T-helper 22 cell (primary cell): ENCODE data around the gene TNFRSF8.
"Not testable (repeated sequence)": the region's sequence is repeated elsewhere in the genome, so short reads cannot be mapped to it uniquely, and the experiment has no call there.

Experiments used
- DNase-seq: peaks from one replicate; pipeline ENCODE4 v3.0.0-alpha.2; 2020; ENCODE audit warnings: low read depth

Gene TNFRSF8

DNA sequence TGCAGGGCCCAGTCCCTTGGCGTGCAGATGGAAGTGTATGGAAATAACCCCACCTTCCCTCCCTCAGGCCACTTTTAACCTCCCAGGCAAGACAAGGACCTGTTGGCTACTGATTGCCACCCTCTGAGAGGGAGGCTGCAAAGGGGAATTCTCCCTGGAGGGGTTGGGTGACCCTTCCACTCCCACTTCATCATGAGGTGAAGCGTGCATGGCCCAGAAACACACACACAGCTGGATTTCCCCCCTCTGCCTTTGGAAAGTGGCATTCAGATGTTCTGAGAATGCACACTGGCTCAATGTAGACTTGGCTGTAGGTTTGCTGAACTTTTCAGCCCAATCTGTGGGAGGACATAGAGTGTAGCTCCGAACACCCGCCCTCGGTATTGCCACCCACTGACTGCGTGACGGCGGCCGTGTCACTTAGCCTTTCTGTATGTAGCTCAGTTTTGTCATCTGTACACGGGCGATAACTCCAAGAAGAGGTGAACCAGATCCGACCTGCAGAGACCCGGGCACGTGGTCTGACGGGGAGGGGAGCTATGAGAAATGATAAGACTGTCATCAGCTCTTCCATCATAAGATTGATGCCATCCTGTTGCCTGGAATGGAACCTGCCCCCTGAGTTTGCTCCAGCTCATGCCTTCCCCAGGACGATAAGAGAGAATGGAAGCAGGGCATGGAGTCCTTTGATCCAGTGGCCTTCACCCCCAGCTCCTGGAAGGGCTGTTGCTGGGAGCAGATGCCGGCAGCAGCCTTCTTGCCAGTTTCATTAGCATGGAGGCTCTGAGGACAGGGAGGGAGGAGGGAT, 24.5 kb upstream of the TNFRSF8 start:
- no peak for DNase-seq

DNA sequence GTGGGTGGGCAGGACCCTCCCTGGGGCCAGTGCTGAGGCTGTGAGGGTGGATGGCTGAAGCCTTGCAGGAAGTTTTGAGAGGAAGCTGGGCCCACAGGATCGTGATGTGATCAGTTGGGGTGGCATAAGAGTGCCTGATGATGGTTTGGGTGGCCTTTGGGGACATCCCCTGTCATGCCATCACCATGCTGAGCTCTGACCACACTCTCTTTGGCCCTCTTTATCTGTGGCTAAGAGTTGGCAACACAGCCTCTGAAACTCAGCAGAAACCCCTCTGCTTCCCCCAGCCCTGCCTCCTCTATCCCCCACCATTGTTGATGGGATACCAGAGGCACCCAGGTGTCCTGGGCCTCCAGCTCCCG, 24.0 kb upstream of the TNFRSF8 start:
- no peak for DNase-seq

DNA sequence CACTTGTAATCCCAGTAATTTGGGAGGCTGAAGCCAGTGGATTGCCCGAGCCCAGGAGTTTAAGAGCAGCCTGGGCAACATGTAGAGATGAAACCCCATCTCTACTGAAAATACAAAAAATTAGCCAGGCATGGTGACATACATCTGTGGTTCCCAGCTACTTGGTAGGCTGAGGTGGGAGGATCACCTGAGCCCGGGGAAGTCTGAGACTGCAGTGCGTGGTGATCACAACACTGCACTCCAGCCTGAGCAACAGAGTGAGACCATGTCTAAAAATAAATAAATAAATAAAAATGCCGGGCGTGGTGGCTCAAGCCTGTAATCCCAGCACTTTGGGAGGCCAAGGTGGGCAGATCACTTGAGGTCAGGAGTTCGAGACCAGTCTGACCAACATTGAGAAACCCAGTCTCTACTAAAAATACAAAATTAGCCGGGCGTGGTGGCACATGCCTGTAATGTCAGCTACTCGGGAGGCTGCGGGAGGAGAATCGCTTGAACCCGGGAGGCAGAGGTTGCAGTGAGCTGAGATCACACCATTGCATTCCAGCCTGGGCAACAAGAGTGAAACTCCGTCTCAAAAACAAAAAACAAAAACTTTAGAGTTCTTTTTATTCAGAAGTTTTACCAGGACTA, 23.2 kb upstream of the TNFRSF8 start:
- DNase-seq, result not testable (repeated sequence)

DNA sequence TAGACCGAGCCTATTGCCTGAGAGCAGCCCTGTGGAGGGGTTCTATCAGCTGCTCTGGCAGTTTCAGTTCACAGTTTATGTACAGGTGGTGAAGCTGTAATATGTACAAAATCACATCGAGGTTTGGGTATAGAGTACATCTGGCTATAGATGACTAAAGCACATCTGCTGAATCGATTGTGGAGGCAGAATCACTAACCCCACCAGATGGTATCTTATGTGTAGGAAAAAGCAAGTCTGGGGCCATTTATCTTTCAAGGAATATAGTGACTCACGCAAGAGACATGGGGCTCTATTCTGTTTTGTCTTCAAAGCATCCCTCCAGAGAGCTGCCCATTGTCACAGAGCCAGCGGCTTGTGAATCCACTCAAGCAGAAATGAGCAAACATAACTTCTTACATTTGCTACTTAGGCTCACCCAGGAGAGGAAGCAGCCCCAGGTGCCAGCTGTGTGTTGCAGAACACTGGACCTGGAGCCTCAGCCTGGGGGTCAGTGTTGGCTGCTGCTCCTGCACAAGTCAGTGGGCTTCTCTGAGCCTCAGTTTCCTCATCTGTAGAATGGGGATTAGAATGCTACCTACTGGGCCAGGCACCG, 22.5 kb upstream of the TNFRSF8 start:
- no peak for DNase-seq

DNA sequence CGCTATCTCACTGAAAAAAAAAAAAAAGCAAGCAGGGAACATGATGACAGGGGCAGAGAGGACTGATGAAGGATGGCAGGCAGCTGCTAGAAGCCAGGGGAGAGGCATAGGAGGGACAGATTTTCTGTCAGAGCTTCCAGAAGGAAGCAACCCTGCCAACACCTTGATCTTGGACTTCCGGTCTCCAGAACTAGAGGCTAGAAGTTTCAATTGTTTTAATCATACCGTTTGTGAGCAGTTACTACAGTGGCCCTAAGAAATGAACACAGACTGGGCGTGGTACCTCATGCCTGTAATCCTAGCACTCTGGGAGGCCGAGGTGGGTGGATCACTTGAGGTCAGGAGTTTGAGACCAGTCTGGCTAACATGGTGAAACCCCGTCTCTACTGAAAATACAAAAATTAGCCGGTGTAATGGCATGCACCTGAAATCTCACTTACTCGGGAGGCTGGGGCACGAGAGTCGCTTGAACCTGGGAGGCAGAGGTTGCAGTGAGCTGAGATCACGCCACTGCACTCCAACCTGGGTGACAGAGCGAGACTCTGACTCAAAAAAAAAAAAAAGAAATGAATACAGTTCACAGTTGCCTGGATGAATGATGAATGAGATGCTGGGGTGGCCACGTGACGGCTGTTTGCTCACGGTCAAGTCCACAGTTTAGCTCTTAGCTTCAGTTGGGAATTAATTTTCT, 18.8 kb upstream of the TNFRSF8 start:
- not testable (repeated sequence) for DNase-seq

DNA sequence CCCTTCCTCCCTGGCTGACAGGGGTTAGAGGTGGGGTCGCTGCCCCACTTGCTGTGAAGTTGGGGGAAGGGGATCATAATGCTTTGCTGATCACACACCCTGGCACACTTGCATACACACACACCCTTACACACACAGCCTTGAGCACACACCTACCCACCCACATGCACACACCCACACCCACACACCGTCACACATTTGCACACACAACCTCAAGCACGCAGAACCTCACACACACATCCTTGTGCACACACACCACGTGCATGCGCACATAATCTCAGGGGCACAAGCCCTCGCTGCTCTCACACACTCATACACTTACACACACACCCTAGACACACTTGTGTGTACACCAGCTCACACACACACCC, 16.4 kb upstream of the TNFRSF8 start:
- DNase-seq, result no peak

DNA sequence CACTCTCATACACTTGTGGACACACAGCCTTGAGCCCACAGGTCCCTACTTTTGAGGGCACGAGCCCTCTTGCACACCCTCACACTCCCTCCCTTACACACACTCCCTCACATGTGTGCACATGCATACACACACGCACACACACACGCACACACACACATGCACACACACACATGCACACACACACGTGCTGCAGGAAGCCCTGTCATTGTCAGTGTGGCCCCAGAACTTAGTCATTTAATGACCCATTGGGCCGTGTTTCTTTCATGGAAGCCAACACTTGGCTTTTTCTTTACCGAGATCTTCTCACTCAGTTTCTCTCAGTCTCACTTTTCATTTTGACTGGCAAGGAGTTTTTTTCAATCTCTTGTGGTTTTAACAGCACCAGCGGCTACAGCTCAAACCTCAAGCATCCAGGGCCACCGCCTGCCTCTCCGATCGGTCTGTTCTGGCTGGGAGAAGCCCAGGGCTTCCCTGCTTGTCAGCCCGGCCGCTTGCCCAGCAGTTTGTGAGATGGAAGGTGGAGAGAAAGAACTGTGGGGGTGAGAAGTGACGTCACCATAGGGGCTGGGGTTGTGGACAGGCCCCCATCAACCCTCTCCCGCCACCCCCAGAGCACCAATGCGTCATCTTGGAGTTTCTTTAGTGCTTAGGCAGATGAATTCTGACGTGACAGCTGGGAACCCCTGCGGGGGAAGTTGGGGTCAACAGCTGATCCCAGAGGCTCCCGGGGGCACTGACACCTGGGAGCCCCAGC, 15.8 kb upstream of the TNFRSF8 start:
- DNase-seq, result peak; percentile 16

DNA sequence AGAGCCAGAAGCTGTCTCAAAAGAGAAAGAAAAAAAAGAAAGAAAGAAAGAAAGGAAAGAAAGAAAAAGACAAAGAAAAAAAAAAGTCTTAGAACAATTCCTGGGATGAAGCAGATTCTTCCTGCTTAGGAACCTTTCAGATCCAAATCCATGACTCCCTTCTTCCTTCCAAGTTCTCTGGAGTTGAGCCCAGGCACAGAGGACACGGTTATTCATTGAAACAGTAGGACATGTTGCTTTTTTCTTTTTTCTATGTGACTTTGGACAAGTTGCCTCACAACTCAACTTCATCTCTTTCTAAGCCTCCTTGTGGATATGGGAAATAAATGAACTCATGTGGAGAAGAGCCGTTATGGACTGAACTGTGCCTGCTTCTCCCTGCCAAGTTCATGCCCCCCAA, 14.7 kb upstream of the TNFRSF8 start:
- DNase-seq, result no peak

DNA sequence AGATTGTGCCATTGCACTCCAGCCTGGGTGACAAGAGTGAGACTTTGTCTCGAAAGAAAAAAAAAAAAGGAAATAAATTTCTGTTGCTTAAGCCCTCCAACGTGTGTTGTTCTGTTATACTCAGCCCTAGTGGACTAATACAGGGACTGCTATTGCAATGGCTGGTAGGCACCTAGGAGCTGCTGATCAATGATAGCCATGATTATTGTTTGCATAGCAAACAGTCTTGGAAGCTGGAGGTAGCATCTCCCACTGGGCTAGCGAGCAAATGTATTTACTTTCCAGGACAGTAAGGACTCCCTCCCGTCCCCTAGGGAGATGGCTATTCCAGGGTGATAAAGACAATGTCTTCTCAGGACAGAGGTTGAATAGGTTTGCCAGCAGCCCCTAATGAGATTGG, 13.5 kb upstream of the TNFRSF8 start:
- DNase-seq, result no peak

DNA sequence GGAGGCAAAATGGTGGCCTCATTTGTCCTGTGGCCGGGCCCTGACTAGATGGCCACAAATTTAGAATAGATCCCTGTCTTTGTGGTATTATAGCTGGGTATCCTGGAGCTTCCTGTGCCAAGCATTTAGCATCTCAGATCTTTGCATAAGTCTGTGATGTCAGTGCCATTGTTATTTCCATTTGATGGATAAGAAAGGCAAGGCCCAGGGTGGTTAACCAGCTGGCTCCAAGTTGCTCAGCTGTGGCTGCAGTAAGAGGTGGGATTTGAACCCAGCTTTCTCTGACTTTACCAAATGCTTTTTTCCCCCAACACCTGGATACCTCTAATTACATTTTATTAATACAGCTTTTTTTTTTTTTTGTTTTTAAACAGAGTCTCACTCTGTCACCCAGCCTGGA, 11.7 kb upstream of the TNFRSF8 start:
- DNase-seq, result no peak

DNA sequence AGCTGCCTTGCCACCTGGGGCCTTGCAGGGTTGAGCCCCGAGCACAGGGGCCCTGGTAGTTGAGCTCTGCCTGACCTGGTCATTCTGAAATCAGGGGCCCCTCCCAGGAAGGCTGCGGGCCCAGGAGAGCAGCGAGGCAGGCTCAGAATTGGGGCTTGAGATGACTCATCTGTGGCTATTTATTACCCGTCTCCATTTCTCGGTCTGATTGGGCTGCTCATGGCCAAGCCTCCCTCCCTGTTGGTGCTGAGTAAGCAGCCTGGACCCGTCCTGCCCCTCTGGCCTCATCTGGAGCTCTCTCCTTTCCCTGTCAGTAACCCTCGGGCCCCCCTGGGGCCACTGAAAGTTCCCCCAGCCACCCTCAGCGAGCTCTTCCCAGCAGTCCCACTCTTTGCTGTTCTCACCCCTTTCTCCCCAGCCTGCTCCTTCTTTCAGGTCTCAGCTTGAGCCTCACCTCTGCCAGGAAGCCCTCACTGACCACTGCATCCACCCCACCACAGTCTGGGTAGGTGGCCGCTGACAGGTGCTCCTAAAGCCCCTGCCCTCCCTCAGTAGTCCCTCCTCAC, 11.0 kb upstream of the TNFRSF8 start:
- no peak for DNase-seq

DNA sequence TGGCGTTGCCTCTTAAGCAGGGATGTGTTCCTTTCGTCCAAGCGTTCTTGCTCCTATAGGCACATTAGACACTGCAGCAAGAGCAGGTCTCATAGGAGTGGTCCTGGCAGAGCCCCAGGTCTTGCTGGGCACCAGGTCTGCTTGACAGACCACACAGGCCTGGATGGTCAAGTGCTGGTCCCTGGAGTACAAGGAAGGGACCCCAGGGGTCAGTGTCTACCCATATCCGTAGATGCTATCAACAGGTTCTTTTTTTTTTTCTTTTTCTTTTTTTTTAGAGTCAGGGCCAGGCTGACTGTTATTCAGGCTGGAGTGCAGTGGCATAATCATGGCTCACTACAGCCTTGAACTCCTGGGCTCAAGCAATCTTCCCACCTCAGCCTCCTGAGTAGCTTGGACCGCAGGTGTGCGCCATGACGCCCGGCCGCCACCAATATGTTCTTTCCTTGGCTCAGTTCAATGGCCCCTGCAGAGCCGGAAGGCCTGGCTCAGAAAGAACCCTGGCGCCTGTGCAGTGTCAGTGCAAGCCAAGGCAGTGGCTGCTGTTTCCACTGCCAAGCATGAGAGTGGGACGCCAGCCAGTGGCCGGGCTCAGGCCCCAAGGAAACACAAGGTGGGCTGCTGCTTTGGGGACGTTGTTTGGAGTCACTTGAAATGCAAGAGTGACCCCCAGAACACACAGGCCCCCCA, 10.0 kb upstream of the TNFRSF8 start:
- DNase-seq, result no peak

DNA sequence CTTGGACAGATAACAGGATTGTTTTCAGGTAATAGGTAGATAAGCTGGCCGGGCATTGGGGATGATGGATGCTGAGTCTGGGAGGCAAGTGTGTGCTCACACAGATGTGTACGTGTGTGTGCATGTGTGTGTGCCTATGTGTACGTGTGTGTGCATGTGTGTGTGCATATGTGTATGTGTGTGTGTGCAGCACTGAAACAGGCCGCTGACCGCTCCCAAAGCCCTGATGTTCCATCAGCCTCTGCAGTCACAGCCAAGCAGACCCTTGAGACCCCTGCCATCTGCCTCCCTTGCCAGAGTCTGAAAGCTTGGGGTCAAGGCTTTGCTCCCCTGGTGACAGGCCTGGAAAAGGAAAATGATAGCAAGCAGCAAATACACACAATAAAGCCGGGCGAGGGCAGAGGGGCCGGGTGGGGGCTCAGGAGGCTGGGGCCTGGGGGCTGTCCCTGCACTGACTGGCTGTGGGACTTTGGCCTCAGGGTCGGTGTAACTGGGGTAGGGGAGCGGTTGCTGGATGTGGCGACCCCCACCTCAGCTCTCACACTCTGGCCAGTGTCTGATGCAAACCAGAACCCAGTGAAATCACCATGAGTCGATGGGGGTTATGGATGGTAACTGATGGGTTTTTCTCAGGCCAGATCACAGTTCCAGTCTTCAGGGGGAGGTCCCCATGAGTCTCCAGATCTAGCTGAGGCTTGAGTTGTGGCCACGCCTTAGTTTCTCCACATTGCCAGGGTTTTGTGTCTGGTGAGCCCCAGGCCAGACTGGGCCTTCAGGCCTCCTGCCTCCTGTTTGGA, 9.2 kb upstream of the TNFRSF8 start:
- no peak for DNase-seq

DNA sequence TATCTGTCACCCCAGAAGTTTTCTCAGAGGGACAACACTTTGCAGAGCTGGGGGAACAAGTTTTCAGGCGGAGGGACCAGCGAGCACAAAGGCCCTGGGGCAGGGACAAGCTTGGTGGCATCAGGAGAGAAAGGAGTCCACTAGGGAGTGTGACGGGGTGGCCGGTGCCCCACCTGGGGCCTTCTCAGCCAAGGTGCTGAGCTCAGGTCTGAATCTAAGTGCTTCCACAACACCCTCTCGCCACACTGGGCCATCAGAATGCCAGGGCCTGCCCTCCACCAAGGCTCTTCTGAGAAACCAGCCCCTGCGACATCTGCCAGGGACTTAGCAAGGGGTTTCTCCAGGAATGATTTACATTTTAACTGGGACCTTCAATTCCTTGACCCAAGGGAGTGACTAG, 7.8 kb upstream of the TNFRSF8 start:
- DNase-seq, result no peak

DNA sequence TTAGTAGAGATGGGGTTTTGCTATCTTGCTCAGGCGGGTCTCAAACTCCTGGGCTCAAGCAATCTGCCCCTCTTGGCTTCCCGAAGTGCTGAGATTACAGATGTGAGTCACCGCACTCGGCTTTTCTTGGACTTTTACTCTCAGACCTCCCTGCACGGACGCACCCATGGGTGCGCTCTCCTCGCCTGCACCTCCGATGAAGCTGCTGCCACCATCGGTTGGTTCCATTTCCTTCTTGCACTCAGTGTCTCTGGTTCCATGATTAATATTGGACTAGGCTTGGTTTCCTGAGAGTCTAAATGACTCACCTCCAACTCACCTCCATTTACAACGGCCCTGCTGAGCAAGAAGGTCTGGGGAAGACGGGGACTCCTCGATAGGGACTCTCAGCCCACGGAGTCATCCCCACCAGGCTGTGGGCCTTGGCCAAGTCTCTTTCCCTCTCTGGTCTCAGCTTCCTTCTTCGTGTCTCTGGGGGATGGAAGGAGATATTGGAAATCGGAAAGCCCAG, 6.7 kb upstream of the TNFRSF8 start:
- no peak for DNase-seq

DNA sequence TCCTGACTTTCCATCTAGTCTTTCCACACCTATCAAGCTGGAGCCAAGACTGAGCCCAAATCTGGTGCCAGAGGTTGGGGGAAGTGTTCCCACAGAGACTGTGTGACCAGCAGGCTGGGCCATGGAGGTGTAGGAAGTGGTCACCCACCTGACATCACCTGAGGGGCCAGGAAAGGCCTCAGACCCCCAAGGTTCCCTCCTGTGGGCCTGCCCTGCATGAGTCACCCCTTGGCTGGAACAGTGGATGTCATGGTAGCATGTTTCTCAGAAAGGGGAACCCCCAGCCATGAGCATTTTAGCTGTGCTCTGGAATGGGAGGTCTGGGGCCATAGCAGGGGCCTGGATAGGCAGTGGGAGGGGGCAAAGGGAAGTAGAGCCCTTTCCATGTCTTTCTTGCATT, 5.7 kb upstream of the TNFRSF8 start:
- no peak for DNase-seq

DNA sequence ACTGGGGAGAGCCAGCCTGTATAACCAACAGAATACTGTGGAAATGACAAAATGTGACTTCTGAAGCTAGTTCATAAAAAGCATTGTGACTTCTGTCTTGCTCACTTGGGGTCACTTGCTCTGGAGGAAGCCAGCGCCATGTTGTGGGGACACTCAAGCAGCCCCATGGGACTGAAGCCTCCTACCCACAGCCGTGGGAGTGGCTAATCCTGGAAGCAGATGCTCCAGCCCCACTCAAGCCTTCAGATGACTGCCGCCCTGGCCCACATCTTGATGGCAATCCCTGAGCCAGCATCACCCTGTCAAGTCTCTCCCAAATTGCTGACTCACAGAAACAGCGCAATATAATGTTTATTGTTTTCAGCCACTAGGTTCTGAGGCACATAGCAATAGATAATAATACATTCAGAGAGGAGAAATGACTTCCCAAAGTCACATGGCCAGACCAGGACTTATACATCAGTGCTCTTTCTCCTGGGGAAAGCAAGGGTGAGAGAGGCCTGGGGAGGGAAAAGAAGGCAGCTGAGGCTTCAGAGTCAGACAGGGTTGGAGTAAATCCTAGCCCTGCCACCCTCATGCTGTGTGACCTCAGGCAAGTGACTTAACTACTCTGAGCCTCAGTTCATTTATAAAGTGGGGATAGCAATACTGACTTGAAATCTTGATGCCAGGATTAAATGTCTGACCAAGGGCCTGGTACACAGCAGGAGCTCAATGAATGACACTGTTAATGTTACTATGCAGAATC, 5.0 kb upstream of the TNFRSF8 start:
- DNase-seq, result no peak

DNA sequence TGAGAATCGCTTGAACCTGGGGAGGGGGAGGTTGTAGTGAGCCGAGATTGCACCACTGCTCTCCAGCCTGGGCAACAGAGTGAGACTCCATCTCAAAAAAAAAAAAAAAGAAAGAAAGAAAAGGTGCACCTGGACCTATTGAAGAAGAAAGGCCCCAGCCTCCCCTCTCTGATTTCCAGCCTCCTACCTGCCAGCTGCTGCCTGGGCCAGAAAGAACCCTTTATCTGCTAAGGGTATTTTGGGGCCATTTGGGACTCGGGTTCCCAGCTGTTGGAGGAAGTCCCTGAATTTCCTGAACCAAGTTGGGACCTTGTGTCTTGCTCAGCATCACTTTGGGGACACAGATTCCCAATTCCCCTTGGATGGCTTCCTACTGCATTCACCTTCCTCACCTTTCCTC, 3.9 kb upstream of the TNFRSF8 start:
- DNase-seq, result no peak

DNA sequence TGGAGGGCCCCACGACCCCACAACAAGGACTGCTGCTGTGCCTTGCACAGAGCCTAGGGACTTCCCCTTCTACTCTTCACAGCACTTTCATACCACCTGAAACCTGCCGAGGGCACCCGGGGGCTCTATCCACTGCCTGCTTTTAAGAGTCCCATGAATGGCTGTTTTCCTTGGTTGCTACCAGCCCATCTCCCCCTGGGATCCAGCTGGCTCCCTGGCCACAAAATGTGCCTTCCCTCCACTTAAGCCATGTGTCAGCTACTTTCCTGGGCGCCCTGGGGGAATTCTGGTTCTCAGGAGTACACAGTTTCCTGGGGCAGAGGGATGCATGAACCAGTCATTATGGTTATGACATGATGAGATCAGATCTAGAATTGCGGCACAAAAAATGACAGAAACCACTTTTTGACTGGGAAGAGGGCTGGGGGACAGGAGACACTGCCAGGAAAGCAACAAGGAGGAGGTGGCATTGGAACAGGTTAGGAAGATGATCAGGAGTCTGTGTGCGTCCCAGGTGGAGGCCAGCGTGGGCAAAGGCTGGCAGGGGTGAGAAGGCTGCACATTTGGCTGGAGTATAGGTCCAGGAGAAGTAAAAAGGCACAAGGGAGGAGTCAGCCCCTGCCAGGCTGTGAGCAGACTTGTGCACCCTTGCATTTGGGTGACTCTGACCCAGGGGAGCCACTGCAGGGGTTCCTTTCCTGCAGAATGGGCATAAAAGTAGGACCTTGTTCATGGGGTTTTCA, 3.2 kb upstream of the TNFRSF8 start:
- no peak for DNase-seq
